GM19452 (cell line): Measurements from ENCODE around the gene BEAN1.
"Not testable (repeated sequence)": the region's sequence is repeated elsewhere in the genome, so short reads cannot be mapped to it uniquely, and the experiment has no call there.

Experiments used
- ATAC-seq: cut with Tn5 transposase; IDR thresholded peaks from one replicate; pipeline ENCODE4 v1.9.1; 2021; ENCODE audit not compliant: unreplicated experiment

The BEAN1 gene

DNA sequence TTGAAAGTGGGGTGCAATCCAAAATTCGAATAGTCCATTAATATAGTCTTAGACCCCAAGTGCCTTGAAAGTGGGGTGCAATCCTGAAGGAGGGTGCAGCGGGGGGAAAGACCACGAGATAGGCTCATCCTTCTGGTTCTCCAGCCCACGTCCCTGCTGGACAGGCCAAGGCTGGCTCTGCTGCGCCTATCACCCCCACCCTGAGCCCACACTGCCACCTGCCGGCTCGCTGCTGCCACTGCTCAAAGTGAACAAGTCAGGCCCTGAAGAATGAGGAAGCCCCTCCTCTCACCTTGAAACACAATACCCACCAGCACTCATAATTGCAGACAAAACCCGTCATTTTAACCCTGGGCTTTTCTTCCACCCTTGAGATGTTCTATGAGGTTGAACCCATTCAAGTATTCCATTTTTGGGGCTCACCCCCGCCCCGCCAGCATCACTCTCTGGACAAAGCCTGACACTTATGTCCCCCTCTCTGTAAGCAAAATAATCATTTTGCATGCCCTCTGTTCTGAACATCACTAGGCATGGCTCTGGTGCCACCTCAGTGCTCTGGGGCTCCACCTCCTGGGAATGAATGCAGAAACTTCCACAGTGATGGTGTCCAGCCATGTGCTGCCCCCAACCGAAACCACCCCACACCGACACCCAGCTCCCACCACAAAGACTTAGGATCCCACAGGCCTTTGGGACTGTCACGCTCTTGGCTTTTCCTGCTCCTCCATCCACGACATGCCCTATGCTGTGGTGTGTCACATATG is 56.8 kb downstream of the BEAN1 start:
- ATAC-seq: peak; percentile 58

DNA sequence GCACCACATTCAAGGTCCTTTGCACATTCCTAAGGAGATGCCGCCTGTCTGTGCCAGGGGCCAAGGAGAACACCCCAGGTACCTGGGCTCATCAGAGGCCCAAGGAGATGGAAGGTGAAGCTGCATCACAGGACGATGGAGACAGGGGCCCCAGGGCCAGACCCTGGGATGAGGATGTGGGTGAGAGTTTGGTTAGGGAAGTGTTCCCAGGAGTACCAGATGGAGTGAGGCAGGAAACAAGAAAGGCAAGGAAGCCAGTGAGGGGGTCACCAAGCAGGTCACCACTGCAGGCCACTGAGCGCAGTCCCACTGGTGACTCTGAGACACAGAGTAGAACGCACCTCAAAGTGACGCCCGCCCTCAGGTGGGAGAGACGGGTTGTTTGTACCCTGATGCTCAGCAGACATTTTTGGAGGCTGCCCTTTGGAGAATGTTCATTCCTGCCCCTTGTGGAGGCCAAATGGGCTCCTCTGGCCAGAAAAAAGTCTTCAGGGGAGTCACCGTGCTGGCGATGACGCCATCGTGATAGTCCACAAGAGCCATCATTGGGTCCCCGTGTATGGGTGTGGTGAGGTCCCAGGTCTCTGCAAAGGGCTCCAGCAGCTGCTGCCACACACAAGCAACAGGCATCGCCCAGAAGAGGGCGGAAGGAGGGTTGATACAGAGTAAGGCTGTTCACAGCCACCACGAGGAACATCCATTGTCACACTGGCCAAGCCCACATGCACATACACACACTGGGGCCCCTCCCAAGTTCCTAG is 57.5 kb downstream of the BEAN1 start:
- no peak for ATAC-seq

DNA sequence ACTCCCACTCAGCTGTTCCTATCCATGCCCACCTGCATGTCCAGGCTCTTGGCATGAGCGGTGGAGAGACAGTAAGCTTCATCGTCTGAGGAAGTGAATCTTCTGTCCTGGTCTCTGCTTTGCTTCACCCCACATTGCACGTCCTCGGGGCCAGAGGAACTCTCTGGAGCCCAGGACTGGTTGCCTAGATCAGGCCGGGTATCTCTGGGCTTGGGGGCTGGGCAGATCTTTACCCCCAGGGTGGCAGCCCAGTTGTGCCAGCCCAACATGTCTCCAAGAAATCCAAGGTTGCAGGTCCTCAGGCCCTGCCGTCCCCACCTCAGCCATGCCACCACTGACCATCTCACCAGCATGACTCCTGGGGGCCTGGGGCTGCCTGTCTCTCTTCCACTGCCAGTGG is 58.3 kb downstream of the BEAN1 start:
- no peak for ATAC-seq

DNA sequence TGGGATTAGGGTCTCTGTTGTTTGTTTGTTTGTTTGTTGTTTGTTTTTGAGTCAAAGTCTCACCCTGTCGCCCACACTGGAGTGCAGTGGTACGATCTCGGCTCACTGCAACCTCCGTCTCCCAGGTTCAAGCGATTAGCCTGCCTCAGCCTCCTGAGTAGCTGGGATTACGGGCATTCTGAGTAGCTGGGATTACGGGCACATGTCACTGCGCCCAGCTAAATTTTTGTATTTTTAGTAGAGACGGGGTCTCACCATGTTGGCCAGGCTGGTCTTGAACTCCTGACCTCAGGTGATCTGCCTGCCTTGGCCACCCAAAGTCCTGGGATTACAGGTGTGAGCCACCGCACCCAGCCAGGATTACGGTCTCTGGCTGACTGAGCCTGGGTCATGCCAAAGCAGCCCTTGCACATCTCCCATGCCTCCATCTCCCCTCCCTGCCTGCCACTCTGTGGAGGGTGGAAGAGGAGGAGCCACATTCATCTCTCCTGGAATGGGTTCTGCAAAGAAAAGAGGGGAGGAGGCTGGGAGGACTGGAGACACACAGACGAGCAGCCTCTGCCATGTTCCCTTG is 59.2 kb downstream of the BEAN1 start:
- no peak for ATAC-seq

DNA sequence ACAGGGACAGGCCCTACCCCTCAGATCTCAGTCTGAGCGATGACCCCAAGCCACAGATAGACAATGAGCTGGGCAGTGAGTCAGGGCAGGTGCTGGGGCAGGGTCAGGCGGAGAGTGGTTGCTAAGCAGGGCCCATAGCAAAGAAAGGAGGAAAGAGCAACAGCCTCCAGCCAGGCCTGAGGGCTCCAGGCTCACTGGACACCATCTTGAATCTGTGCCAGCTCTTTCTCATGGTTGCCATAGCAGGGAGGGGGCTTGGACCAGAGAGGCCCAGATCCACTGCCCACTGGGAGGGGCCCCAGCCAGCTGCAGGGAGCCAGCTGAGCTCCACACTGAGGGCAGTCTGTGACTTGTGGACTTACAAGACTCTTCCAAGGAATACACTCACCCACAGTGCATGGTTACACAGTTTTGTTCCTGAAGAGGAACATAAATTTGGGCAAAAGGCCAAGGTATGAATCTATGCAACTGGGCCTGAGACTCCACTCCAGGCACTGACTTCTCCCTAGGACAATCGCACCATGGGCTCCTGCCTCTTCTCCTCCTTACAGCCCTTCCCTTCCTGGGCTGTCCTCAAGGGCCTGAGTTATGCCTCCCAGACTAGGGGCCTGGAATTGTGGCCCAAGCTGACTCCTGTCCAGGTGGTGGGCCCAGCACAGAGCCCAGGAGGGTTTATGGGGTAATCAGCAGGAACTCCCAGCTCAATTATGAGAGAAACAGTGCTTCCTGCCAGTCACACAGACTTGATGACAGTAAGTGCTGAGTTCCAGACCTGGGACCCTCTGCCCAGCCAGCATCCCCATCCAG is 59.9 kb downstream of the BEAN1 start:
- ATAC-seq: no peak

DNA sequence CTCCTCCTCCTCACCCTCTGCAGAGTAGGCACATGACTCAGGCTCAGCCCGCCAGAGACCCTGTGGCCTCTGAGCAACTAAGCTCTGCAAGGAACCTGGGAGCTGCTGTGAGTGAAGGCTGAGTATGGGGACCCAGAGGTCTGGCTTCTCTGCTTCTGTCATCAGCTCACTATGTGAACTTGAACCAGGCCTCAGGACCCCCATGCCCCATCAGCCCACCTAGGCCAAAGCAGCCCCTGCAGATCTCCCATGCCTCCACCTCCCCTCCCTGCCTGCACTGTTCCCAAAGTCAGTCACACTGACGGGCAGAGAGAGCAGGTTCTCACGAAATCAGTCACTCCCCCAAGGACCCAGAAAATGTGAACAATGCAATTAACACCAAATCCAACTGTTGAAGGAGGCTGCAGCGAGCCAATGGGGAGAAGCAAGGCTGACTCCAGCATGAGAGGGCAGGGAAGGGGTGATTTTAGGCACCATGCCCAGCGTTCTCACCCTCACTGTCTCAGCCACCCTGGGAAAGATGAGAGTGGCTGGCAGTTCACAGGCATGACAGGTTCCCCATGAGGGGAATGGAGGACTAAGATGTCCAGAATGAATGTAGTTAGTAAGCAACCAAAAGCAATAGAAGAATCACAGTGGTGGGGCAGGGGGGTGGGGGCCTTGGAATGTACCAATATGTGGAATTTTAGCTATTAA is 60.6 kb downstream of the BEAN1 start:
- no peak for ATAC-seq

DNA sequence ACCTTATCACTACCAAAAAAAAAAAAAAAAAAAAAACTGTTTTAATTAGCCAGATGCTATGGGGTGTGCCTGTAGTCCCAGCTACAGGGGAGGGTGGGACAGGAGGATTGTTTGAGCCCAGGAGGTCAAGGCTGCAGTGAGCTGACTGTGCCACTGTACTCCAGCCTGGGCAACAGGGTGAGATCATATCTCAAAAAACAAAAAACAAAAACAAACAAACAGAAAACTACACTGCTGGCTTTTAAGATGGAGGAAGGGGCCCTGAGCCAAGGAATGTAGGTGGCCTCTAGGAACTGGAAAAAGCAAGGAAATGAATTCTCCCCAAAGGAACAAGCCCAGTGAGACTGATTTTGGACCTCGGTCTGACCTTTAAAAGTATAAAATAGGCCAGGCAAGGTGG is 61.4 kb downstream of the BEAN1 start:
- no peak for ATAC-seq

DNA sequence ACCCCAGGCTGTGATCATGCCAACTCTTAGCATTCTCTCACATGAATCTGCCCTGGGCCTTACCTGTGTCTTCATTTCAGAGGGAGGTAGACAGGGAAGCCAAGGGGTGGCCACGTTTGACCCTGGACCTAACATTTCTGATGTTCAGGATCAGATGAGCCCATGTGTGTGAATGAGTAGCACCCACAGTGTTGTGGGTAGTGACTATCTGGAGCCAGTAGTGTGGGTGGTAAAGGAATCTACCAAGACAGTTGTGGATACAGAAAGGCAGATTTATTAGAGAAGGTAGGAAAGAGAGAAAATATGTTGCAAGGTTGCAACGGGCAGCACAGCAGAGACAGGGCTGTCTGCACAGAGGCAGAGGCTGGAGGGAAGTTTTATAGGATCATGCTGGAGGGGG is 62.3 kb downstream of the BEAN1 start:
- ATAC-seq: no peak

DNA sequence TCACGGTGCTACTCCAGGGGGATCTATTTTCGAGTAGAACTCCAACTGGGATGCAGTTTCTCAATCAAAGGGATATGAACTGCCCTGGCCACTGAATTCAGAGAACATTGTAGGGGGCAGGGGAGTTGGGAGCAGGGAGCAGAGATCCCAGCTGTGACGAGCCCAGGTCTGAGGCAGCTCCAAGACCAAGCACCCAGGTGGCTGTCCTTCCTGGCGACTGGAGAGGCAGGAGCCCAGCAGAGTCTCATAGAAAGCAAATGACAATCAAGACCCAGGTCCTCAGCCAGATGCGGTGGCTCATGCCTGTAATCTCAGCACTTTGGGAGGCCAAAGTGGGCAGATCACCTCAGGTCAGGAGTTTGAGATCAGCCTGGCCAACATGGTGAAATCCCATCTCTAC is 62.7 kb downstream of the BEAN1 start:
- ATAC-seq: no peak

DNA sequence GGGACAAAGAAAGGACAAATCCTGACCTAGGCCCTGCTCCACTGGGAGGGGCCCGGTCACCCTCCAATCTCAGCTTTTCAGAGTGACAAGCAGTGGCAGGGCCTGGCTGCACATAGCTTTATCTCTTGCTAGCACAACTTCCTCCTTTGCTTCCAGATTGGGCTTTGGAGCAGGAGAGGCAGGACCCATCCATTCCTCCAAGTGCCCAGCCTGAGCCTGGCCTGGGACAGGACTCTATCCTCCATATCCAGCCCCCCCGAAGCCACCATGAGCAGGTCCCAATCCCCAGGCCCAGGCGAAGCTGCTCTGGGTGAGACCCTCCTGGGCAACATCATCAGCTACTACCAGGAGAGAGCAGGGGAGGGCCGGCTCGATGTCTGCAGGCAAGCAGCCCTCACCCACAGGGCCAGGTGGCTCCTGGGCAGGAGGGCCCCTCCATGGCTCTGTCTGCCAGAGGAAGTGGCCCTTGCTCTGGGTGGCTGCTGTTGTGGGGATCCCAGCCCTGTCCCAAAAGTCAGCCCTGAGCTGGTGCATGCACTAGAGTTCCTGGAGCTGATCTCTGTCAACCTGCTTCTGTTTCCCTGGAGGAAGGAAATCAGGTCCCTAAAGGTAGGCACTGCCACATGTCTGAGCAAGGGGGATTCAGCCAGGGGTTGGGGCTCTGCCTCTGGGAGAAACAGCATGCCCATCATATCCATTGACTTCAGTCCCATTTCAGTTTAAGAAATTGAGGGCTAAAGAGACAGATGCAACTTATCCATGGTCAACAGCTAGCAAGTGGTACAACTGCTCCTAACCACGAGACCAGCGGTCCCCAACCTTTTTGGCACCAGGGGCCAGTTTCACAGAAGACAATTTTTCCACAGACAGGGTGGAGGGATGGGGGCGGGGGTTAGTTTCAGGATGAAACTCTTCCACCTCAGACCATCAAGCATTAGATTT is 64.0 kb downstream of the BEAN1 start:
- no peak for ATAC-seq

DNA sequence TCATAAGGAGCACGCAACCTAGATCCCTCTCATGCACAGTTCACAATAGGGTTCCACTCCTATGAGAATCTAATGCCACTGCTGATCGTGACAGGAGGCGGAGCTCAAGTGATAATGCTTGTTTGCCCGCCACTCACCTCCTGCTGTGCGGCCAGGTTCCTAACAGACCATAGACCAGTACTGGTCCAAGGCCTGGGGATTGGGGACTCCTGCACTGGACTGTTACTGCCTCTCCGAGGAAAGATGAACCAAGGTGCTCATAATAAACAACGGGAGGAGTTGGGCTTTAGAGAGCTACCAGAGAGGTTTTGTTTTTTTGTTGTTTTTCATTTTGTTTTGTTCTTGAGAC is 64.6 kb downstream of the BEAN1 start:
- no peak for ATAC-seq

DNA sequence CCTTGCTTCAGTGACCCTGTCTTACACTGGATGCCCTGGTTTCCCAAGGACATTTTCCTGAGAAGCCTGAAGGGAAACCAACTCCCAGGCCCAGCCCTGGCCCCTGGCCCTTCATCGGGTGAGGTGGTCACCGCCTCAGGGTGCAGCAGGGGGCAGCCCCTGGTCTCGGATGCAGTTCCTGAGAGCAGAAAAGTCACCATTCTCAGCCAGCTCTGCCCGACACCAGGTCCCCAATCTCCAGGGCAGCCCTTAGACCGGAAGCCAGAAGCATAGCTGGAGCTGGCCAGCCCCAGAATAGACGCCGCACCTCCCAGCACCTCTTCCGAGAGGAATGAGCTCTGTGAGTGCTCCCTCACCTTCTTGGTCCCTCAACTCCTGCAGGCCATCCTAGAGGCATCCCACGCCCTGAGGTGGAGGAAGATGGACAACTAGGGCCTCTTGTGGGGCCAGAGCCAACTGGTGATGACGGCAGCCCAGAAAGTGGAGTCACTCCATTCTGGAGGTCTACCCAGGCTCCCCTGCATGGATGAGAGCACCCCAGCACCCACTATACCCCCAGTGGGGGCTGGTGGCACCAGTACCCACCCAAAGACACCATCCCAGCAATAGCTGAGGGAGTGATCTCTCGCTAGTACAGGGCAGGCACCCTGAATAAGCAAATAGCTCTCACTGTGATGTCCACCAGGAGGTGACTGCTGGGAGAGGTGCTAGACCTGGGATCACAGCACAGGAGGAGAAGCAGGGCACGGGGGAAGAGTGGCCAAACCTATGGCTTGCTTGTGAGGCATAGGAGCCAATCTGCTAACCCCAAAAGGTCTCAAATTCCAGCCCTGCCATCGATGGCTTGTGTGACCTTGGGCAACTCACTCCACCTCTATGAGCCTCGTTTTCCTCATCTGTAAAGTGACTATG is 66.7 kb downstream of the BEAN1 start:
- ATAC-seq: no peak

DNA sequence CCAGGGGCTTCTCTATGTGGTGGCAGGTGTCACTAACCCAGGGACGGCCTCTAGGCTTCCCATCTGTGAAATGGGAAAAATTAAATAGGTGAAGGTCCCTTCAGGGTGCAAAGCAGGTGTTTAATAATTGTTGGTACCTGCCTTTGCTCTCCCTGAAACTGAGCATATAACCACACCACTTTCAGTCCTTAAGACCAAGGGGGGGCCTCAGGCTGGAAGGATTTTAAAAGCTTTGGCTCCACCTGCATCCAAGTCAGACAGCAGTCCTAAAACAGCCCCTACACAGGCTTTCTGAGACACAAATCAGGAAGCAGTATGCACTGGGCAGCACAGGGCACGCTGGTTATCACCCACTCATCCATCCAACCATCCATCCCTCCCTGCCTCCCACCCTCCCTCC is 67.8 kb downstream of the BEAN1 start:
- no peak for ATAC-seq

DNA sequence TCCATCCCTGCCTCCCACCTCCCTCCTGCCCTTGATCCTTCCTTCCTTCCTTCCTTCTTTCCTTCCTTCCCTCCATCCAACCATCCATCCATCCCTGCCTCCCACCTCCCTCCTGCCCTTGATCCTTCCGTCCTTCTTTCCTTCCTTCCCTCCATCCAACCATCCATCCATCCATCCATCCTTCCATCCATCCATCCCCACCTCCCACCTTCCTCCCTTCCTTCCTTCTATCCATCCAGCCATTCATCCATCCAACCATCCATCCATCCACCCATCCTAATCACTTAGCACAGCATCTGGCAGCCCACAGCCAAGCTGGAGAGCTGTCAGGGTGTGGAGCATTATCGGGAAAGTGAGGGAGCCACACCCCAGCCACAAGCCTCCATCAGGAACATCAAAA is 68.3 kb downstream of the BEAN1 start:
- ATAC-seq: no peak

DNA sequence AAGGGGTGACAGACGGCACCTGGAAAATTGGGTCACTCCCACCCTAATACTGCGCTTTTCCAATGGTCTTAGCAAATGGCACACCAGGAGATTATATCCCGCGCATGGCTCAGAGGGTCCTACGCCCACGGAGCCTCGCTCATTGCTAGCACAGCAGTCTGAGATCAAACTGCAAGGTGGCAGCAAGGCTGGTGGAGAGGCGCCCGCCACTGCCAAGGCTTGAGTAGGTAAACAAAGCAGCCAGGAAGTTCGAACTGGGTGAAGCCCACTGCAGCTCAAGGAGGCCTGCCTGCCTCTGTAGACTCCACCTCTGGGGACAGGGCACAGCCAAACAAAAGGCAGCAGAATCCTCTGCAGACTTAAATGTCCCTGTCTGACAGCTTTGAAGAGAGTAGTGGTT is 69.1 kb downstream of the BEAN1 start:
- not testable (repeated sequence) for ATAC-seq

DNA sequence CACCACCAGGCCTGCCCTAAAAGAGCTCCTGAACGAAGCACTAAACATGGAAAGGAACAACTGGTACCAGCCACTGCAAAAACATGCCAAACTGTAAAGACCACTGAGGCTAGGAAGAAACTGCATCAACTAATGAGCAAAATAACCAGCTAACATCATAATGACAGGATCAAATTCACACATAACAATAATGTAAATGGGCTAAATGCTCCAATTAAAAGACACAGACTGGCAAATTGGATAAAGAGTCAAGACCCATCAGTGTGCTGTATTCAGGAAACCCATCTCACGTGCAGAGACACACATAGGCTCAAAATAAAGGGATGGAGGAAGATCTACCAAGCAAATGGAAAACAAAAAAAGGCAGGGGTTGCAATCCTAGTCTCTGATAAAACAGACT is 70.8 kb downstream of the BEAN1 start:
- ATAC-seq: not testable (repeated sequence)

DNA sequence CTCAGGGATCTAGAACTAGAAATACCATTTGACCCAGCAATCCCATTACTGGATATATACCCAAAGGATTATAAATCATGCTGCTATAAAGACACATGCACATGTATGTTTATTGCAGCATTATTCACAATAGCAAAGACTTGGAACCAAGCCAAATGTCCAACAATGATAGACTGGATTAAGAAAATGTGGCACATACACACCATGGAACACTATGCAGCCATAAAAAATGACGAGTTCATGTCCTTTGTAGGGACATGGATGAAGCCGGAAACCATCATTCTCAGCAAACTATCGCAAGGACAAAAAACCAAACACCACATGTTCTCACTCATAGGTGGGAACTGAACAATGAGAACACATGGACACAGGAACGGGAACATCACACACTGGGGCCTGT is 74.5 kb downstream of the BEAN1 start:
- ATAC-seq: not testable (repeated sequence)

DNA sequence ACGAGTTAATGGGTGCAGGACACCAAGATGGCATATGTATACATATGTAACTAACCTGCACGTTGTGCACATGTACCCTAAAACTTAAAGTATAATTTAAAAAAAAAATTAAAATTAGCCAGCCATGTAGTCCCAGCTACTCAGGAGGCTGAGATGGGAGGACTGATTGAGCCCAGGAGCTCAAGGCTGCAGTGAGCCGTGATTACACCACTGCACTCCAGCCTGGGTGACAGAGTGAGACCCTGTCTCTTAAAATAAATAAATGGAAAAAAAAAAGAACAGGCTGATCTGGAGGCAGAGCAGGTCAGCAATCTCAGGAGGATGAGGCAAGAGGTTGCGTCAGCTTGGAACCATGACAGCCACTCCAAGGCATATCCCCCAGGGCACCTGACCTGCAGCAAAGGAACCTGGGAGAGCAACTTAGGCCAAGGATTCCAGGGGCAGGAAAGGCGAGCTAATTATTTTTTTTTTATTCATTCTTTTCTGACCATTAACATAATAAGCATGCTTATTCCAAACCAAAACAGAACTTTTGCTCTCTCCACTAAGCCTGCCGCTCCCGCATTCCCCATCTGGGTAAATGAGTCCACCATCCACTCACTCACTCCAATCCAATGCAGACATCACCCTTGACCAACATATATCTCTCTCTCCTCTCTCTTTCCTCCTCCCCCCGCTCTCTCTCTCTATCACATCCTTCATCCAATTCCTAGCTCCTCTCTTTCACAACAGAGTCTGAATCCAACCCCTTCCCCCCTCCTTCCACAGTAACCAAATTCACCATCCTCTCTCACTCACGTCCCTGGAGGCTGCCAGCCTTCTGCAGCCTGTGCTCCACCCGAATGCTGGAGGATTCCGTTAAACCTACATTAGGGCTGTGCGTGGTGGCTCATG is 75.2 kb downstream of the BEAN1 start:
- ATAC-seq: no peak
